ENCODE data around the gene RBX1. TPM values are rescaled to one million over a fixed set of nuclear protein-coding genes. Genes with fewer than 3 reads are reported as not detected.

RBX1 gene
- total RNA-seq, 1 donor from 2014 or later: 96.0 TPM

GRCh38 chr22:40932396-40932795, 18.8 kb upstream of the RBX1 start:
- Histone ChIP-seq H3K9ac (ENCODE audit: low read depth in 1 of 3, low read length in 3 of 3) (no peak overlapping the region), H3K4me3 (ENCODE audit: low read length in 3 of 3) (no peak overlapping the region), H3K9me3 (ENCODE audit: control insufficient read depth in 3 of 3, low read length in 3 of 3) (no peaks in the 10 kb centered on the region), H3K36me3 (ENCODE audit: control insufficient read depth in 3 of 3, insufficient read depth in 3 of 3, low read length in 3 of 3) (peaks cover 0 to 17% (median 14%) of the 10 kb centered on the region in 3 donors), H3K27me3 (ENCODE audit: control insufficient read depth in 3 of 3, insufficient read depth in 3 of 3, low read length in 3 of 3) (no peaks in the 10 kb centered on the region), H3K4me1 (ENCODE audit: control insufficient read depth in 3 of 3, insufficient read depth in 3 of 3, low read length in 3 of 3) (no peaks in the 10 kb centered on the region), H3K27ac (ENCODE audit: low read depth, low read length) (no peak overlapping the region)

- no peak overlapping the region for H3K27ac ChIP-seq (ENCODE audit: low read depth, low read length)
- no peaks in the 10 kb centered on the region for H3K4me1 ChIP-seq (ENCODE audit: control insufficient read depth in 3 of 3, insufficient read depth in 3 of 3, low read length in 3 of 3)
- H3K27me3 ChIP-seq (ENCODE audit: control insufficient read depth in 3 of 3, insufficient read depth in 3 of 3, low read length in 3 of 3): no peaks in the 10 kb centered on the region
- no peaks in the 10 kb centered on the region for H3K9me3 ChIP-seq (ENCODE audit: control insufficient read depth in 3 of 3, low read length in 3 of 3)
- H3K9ac ChIP-seq (ENCODE audit: low read depth in 1 of 3, low read length in 3 of 3): no peak overlapping the region
- no peaks in the 10 kb centered on the region for H3K36me3 ChIP-seq (ENCODE audit: control insufficient read depth in 3 of 3, insufficient read depth in 3 of 3, low read length in 3 of 3)
- H3K4me3 ChIP-seq (ENCODE audit: low read length in 3 of 3): no peak overlapping the region
These were observed 12.0 kb upstream of the RBX1 start for GRCh38 chr22:40939202-40939601.

GRCh38 chr22:40951795-40952605, 822 bp downstream of the RBX1 start:
- H3K27me3 ChIP-seq (ENCODE audit: control insufficient read depth in 3 of 3, insufficient read depth in 3 of 3, low read length in 3 of 3): no peaks in the 10 kb centered on the region

GRCh38 chr22:40953471-40953870, 2.3 kb downstream of the RBX1 start:
- no peak overlapping the region for H3K27ac ChIP-seq (ENCODE audit: low read depth, low read length)

More at GRCh38 chr22:40951795-40952605, 822 bp downstream of the RBX1 start:
- H3K36me3 ChIP-seq (ENCODE audit: control insufficient read depth in 3 of 3, insufficient read depth in 3 of 3, low read length in 3 of 3): peaks cover 2 to 7% (median 6%) of the 10 kb centered on the region in 3 donors
- H3K4me3 ChIP-seq (ENCODE audit: low read length in 3 of 3): peak overlapping the region; percentile 92 to 95 (median 95)
- H3K9me3 ChIP-seq (ENCODE audit: control insufficient read depth in 3 of 3, low read length in 3 of 3): no peaks in the 10 kb centered on the region
- peak overlapping the region; percentile 89 to 93 (median 93) for H3K9ac ChIP-seq (ENCODE audit: low read depth in 1 of 3, low read length in 3 of 3)
- H3K27ac ChIP-seq (ENCODE audit: low read depth, low read length): peak overlapping the region; percentile 94
- peaks cover 14 to 29% (median 21%) of the 10 kb centered on the region in 3 donors for H3K4me1 ChIP-seq (ENCODE audit: control insufficient read depth in 3 of 3, insufficient read depth in 3 of 3, low read length in 3 of 3)

GRCh38 chr22:40954113-40954512, 2.9 kb downstream of the RBX1 start:
- H3K4me3 ChIP-seq (ENCODE audit: low read length in 3 of 3): no peak overlapping the region
- peaks cover 4 to 8% (median 7%) of the 10 kb centered on the region in 3 donors for H3K36me3 ChIP-seq (ENCODE audit: control insufficient read depth in 3 of 3, insufficient read depth in 3 of 3, low read length in 3 of 3)
- H3K9me3 ChIP-seq (ENCODE audit: control insufficient read depth in 3 of 3, low read length in 3 of 3): no peaks in the 10 kb centered on the region
- H3K4me1 ChIP-seq (ENCODE audit: control insufficient read depth in 3 of 3, insufficient read depth in 3 of 3, low read length in 3 of 3): peaks cover 14 to 29% (median 21%) of the 10 kb centered on the region in 3 donors
- H3K27me3 ChIP-seq (ENCODE audit: control insufficient read depth in 3 of 3, insufficient read depth in 3 of 3, low read length in 3 of 3): no peaks in the 10 kb centered on the region
- no peak overlapping the region for H3K27ac ChIP-seq (ENCODE audit: low read depth, low read length)
- no peak overlapping the region for H3K9ac ChIP-seq (ENCODE audit: low read depth in 1 of 3, low read length in 3 of 3)

More at GRCh38 chr22:40953471-40953870, 2.3 kb downstream of the RBX1 start:
- Histone ChIP-seq H3K36me3 (ENCODE audit: control insufficient read depth in 3 of 3, insufficient read depth in 3 of 3, low read length in 3 of 3) (peaks cover 4 to 8% (median 7%) of the 10 kb centered on the region in 3 donors), H3K27me3 (ENCODE audit: control insufficient read depth in 3 of 3, insufficient read depth in 3 of 3, low read length in 3 of 3) (no peaks in the 10 kb centered on the region), H3K9me3 (ENCODE audit: control insufficient read depth in 3 of 3, low read length in 3 of 3) (no peaks in the 10 kb centered on the region), H3K4me3 (ENCODE audit: low read length in 3 of 3) (no peak overlapping the region), H3K4me1 (ENCODE audit: control insufficient read depth in 3 of 3, insufficient read depth in 3 of 3, low read length in 3 of 3) (peaks cover 14 to 29% (median 21%) of the 10 kb centered on the region in 3 donors), H3K9ac (ENCODE audit: low read depth in 1 of 3, low read length in 3 of 3) (peak overlapping the region in 1 of 3 donors; percentile 55)

- Histone ChIP-seq H3K9ac (ENCODE audit: low read depth in 1 of 3, low read length in 3 of 3) (peak overlapping the region in 1 of 3 donors; percentile 33), H3K27me3 (ENCODE audit: control insufficient read depth in 3 of 3, insufficient read depth in 3 of 3, low read length in 3 of 3) (no peaks in the 10 kb centered on the region), H3K27ac (ENCODE audit: low read depth, low read length) (no peak overlapping the region), H3K4me3 (ENCODE audit: low read length in 3 of 3) (no peak overlapping the region), H3K9me3 (ENCODE audit: control insufficient read depth in 3 of 3, low read length in 3 of 3) (no peaks in the 10 kb centered on the region), H3K4me1 (ENCODE audit: control insufficient read depth in 3 of 3, insufficient read depth in 3 of 3, low read length in 3 of 3) (peaks cover 12 to 25% (median 18%) of the 10 kb centered on the region in 3 donors), H3K36me3 (ENCODE audit: control insufficient read depth in 3 of 3, insufficient read depth in 3 of 3, low read length in 3 of 3) (peaks cover 4 to 8% (median 7%) of the 10 kb centered on the region in 3 donors)
These were observed 4.4 kb downstream of the RBX1 start for GRCh38 chr22:40955571-40955970.

- Histone ChIP-seq H3K27ac (ENCODE audit: low read depth, low read length) (no peak overlapping the region), H3K36me3 (ENCODE audit: control insufficient read depth in 3 of 3, insufficient read depth in 3 of 3, low read length in 3 of 3) (peaks cover 7 to 13% (median 10%) of the 10 kb centered on the region in 3 donors)
These were observed 6.4 kb downstream of the RBX1 start for GRCh38 chr22:40957601-40958000.

GRCh38 chr22:40958299-40958698, 7.1 kb downstream of the RBX1 start:
- Histone ChIP-seq H3K9ac (ENCODE audit: low read depth in 1 of 3, low read length in 3 of 3) (no peak overlapping the region), H3K27ac (ENCODE audit: low read depth, low read length) (no peak overlapping the region), H3K27me3 (ENCODE audit: control insufficient read depth in 3 of 3, insufficient read depth in 3 of 3, low read length in 3 of 3) (no peaks in the 10 kb centered on the region), H3K36me3 (ENCODE audit: control insufficient read depth in 3 of 3, insufficient read depth in 3 of 3, low read length in 3 of 3) (peaks cover 7 to 13% (median 10%) of the 10 kb centered on the region in 3 donors), H3K4me1 (ENCODE audit: control insufficient read depth in 3 of 3, insufficient read depth in 3 of 3, low read length in 3 of 3) (peaks cover 3 to 7% (median 6%) of the 10 kb centered on the region in 3 donors), H3K4me3 (ENCODE audit: low read length in 3 of 3) (no peak overlapping the region), H3K9me3 (ENCODE audit: control insufficient read depth in 3 of 3, low read length in 3 of 3) (no peaks in the 10 kb centered on the region)

More at GRCh38 chr22:40957601-40958000, 6.4 kb downstream of the RBX1 start:
- no peaks in the 10 kb centered on the region for H3K27me3 ChIP-seq (ENCODE audit: control insufficient read depth in 3 of 3, insufficient read depth in 3 of 3, low read length in 3 of 3)
- H3K9me3 ChIP-seq (ENCODE audit: control insufficient read depth in 3 of 3, low read length in 3 of 3): no peaks in the 10 kb centered on the region
- H3K4me3 ChIP-seq (ENCODE audit: low read length in 3 of 3): no peak overlapping the region
- no peak overlapping the region for H3K9ac ChIP-seq (ENCODE audit: low read depth in 1 of 3, low read length in 3 of 3)
- H3K4me1 ChIP-seq (ENCODE audit: control insufficient read depth in 3 of 3, insufficient read depth in 3 of 3, low read length in 3 of 3): peaks cover 7 to 14% (median 12%) of the 10 kb centered on the region in 3 donors

- H3K27ac ChIP-seq (ENCODE audit: low read depth, low read length): no peak overlapping the region
These were observed 9.0 kb downstream of the RBX1 start for GRCh38 chr22:40960145-40960544.

More at GRCh38 chr22:40960145-40960544, 9.0 kb downstream of the RBX1 start:
- Histone ChIP-seq H3K9me3 (ENCODE audit: control insufficient read depth in 3 of 3, low read length in 3 of 3) (no peaks in the 10 kb centered on the region), H3K4me1 (ENCODE audit: control insufficient read depth in 3 of 3, insufficient read depth in 3 of 3, low read length in 3 of 3) (peaks cover 0 to 3% (median 0%) of the 10 kb centered on the region in 3 donors), H3K36me3 (ENCODE audit: control insufficient read depth in 3 of 3, insufficient read depth in 3 of 3, low read length in 3 of 3) (peaks cover 16 to 25% (median 20%) of the 10 kb centered on the region in 3 donors), H3K9ac (ENCODE audit: low read depth in 1 of 3, low read length in 3 of 3) (no peak overlapping the region), H3K4me3 (ENCODE audit: low read length in 3 of 3) (no peak overlapping the region), H3K27me3 (ENCODE audit: control insufficient read depth in 3 of 3, insufficient read depth in 3 of 3, low read length in 3 of 3) (no peaks in the 10 kb centered on the region)

Data from skeletal muscle tissue (tissue), 4 donors.